Coronary artery (tissue), 2 donors: ENCODE measurements around the gene TFE3.

Experiments used
- DNase-seq: peaks from one replicate; pipeline ENCODE4 v3.0.0-alpha.2; 2017; ENCODE audit warnings: low spot score
- H3K27ac ChIP-seq, 2 donors: fragments of 200-600 bp; sonication (generic); one replicate each; pipeline ENCODE4 v1.5.1; 2016 to 2019
- H3K4me3 ChIP-seq: fragments of 200-600 bp; sonication (generic); 2 replicates; pipeline ENCODE4 v1.5.1; 2016; ENCODE audit warnings: mild to moderate bottlenecking, moderate library complexity
- CTCF ChIP-seq: fragments of 200-600 bp; sonication (generic); IDR thresholded peaks from one replicate; pipeline ENCODE4 v1.5.1; 2019; ENCODE audit warnings: antibody characterized with exemption

The TFE3 gene

GRCh38 chrX:49073601-49074575 lies 30.7 kb upstream of the TFE3 start, which contains the start of gene PRAF2:
Gene PRAF2 (minus strand): TSS chrX:49074002. CDS start chrX:49073987, 15 bp downstream.
- Histone ChIP-seq H3K27ac (peak within 1 kb of the TSS; percentile 49 to 85), H3K4me3 (peak within 1 kb of the TSS; percentile 73)
- TF ChIP-seq CTCF = no peak
- peak; percentile 94 for DNase-seq

- no peak for DNase-seq
- Histone ChIP-seq H3K27ac (peak overlapping the region in 1 of 2 donors; percentile 85), H3K4me3 (peak overlapping the region; percentile 73)
- TF ChIP-seq CTCF = no peak
Measured at GRCh38 chrX:49072712-49073095, 29.5 kb upstream of the TFE3 start.

- Histone ChIP-seq H3K27ac (peak overlapping the region; percentile 30 to 85), H3K4me3 (peak overlapping the region; percentile 73)
Measured at GRCh38 chrX:49071877-49072711, 28.9 kb upstream of the TFE3 start.

GRCh38 chrX:49070988-49071387 lies 27.8 kb upstream of the TFE3 start:
- TF ChIP-seq CTCF = no peak
- Histone ChIP-seq H3K4me3 (no peak overlapping the region), H3K27ac (no peak overlapping the region)
- no peak for DNase-seq

More at GRCh38 chrX:49071877-49072711, 28.9 kb upstream of the TFE3 start:
- TF ChIP-seq CTCF = no peak
- peak; percentile 88 for DNase-seq

- H3K27ac ChIP-seq = no peak overlapping the region
- no peak for DNase-seq
- TF ChIP-seq CTCF = no peak
- H3K4me3 ChIP-seq = no peak overlapping the region
Measured at GRCh38 chrX:49069038-49069437, 25.9 kb upstream of the TFE3 start.

GRCh38 chrX:49067285-49068120 lies 24.3 kb upstream of the TFE3 start:
- no peak for TF ChIP-seq CTCF
- Histone ChIP-seq H3K4me3 (no peak overlapping the region), H3K27ac (no peak overlapping the region)
- DNase-seq = no peak
